AG08395 (cell line): Measurements from ENCODE around the gene CIDEA.

Experiments used
- DNase-seq: peaks from one replicate; pipeline ENCODE4 v3.0.0; 2012; ENCODE audit warnings: mixed read lengths, low spot score

Gene CIDEA

DNA sequence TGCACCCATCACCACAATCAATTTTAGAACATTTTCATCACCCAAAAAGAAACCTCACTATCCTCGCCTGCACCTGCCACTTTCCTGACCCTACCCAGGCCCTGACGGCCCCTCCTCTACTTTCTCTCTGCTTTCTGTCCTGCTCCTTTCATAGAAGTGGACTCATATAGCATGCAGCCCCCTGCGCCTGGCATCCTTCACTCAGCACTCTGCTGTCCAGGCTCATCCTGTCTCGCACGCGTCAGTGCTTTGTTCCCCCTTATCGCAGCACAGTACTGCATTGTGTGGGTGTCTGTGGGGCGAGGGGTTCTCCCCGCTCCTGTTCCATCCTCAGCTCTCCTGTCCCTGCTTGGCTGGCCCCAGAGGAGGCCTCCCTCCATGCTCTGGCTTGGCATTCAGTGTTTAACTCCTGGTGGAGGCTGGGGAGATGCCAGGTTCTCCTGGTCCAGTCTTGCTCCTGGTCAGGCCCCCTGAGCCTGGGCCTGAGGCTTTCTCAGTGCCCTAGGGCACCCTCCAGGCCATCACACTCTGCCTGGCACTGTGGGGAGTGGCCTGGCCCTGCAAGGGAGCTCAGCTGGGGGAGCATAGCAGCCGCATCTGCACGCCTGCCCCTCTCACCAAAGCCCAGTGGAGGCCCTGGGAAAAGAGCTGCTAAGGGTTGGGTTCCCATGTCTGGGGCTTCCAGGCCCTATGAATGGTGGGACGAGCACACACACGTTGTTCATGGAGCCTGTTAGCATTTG lies 47.3 kb downstream of the CIDEA start:
- no peak for DNase-seq

- DNase-seq, result no peak
Measured at GRCh38 chr18:12302391-12303147, 48.4 kb downstream of the CIDEA start.

DNA sequence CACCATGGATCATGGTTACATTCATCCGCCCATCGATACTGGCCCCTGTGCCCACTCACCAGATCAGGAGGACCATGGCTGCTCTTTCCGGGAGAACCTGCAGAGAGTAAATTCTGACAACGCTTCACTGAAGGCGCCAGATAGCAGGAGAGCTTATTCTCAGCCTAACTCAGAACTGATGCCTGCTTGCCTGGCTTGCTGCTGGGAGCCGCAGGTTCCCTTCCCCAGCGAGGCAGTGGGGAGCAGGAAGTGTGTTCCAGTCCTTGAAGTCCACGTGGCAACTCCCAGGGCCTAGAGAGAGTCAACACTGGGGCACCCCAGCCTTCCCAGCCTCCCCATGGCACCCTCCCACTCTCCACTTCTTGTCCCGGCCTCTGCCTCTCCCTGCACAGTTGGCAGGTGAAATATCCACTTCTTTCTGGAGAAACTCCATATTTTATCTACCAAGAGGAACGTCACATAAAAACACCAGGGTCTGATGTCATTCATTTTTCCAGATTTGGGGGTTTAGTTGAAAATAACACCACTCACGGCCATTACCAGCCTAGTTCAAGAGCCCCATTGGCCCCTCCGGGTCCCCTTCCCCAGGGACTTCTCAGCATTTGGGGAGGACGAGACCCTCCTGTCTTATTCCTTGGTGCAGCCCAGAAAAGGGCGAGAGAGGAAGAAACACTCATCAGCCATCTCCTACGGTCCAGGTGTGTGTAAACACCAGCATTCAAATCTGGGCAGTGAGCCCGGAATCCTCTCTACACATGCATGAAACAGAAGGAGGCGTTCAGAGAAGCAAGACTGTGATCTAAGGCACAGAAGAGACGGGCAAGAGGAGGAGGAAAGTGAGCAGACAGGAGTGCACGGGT lies 50.4 kb downstream of the CIDEA start:
- DNase-seq, result no peak

DNA sequence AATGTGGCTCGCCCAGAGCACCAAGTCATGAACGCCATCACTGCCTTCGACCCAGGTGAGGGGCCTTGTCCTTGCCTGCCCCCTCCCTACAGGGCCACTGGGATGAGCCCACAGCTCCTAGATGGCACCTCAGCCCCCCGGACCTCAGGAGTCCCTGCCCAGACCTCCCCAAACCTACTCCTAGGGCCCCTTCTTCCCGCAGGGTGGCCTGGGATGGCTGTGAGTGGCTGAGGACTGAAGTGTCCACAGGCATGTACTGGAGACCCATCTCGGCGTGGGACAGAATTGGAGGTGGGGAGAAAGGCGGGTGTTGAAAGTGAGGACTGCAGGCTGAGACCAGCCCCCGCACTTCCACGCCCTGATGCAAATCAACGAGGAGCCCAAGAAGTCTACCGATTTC lies 51.0 kb downstream of the CIDEA start:
- no peak for DNase-seq

GRCh38 chr18:12305930-12306629 lies 51.9 kb downstream of the CIDEA start:
- DNase-seq, result no peak

GRCh38 chr18:12306752-12307700 lies 52.9 kb downstream of the CIDEA start:
- DNase-seq, result peak; percentile 73

- DNase-seq, result peak; percentile 94
Measured at GRCh38 chr18:12307701-12308385, 53.7 kb downstream of the CIDEA start, which contains the start of gene TUBB6. TSS of gene TUBB6 (plus strand) at chr18:12308241. CDS start at chr18:12308293, 52 bp downstream.

- DNase-seq, result peak; percentile 89
Measured at GRCh38 chr18:12308386-12309100, 54.4 kb downstream of the CIDEA start.

- DNase-seq, result no peak
Measured at GRCh38 chr18:12309683-12310198, 55.6 kb downstream of the CIDEA start.

DNA sequence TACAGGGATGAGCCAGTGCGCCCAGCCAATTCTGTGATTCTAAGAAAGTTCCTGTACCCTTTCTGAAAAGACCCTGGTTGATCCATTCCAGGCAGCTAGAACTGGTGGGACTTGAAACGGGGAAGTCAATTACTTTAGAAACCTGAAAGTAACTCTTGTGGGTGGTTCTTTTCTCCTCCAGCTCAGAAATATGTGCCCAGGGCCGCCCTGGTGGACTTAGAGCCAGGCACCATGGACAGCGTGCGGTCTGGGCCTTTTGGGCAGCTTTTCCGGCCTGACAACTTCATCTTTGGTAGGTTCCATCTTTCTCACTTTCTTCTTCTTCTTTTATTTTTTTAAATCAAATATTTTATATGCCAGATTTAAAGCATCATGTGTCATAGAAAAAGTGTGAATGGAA lies 56.6 kb downstream of the CIDEA start:
- no peak for DNase-seq

GRCh38 chr18:12312976-12313375 lies 58.8 kb downstream of the CIDEA start:
- no peak for DNase-seq

DNA sequence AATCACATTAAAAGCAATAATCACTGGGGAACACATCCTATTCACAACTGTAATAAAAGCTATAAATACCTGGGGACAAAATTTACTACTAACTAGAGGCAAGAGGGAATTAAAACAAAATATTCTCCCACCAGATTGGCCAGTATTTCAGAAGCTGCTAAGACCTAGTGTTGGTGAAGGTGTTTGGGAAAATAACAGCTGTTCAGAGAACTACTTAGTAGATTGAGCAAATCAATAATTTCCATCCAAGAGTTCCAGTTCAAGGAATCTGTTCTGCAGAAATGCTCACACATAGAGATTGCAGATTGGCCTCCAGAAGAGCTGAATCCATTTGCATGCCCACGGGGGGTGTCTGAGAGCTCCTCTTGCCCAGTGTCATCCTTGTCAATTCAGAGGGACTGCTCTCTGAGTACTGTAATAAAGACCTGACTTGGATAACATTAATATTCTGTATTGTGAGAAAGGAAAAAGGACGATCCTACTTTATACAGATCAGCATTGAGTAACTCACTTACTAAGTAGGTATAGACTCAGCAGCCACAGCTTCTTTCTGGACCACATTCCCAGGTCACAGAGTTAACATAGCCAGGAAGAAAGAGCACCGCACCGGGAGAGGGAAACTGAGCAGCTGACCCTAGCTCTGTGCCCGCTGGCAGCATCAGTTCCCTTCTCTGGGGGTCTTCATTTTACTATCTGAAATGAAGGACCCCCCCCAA lies 59.5 kb downstream of the CIDEA start:
- DNase-seq, result no peak

DNA sequence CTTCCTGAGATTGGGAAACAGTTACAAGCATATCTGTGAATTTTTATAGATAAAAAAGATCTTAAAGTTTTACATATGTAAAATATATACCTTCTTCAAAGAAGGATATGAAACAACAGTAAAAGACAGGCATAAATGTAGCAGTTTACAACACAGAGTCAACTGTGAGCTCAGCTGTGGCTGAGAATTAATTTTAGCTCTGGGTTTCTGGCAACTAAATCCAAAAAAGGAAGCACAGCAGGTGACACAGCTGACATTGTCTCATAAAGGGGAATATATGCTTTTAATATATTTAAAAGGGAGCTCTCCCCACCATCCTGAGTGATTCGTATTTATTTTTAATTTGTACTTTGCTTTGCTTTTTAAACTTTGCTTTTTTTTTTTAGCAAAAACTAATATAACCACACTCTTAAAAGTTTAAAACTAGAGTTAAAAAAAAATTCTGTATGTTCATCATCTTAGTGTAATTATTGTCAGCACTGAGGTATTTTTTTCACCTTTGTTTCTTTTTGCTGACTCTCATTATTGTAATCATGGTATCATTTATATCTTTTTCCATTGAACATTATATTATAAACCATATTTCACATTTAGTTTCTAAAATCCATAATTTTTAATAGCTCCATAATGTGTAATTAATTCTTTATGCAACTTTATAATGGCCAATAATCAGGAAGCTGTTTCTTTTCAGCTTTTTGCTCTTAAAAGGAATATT lies 60.6 kb downstream of the CIDEA start:
- no peak for DNase-seq

GRCh38 chr18:12315490-12315889 lies 61.3 kb downstream of the CIDEA start:
- DNase-seq, result no peak

- DNase-seq, result no peak
Measured at GRCh38 chr18:12315911-12316310, 61.8 kb downstream of the CIDEA start.

- peak; percentile 70 for DNase-seq
Measured at GRCh38 chr18:12317664-12318333, 63.6 kb downstream of the CIDEA start.

DNA sequence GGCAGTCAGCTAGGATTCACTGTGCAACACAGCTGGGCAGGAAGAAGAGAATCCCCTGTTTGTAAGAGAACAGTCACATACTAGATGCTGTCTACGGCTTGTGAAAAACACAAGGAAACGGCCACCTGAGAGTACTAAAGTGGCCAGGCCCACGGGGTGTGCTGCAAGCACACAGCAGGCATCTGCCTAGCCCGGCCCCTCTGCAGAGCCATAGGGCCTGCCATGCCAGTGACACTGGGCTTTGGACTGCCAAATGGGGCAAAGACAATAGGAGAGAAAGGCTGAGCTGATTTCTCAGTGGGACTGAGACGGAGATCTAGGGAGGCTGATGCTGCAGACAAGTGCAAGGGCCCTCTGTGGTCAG lies 64.2 kb downstream of the CIDEA start:
- no peak for DNase-seq
